Measurements from ENCODE around the gene GMCL2.

Gene GMCL2

GRCh38 chr5:178162481-178162880 is 24.7 kb downstream of the GMCL2 start:
- Histone ChIP-seq H3K4me2 (ENCODE audit: low read depth, low read length, poor library complexity, severe bottlenecking) (no peak overlapping the region), H3K9me2 (replicated peaks; ENCODE audit: insufficient read depth, low read length) (no peaks in the 10 kb centered on the region), H3K27ac (ENCODE audit: low read depth, low read length) (no peak overlapping the region), H3K27me3 (ENCODE audit: low read length) (no peaks in the 10 kb centered on the region), H2AFZ (ENCODE audit: low read depth, low read length, severe bottlenecking) (no peak overlapping the region), H4K20me1 (ENCODE audit: low read depth, low read length) (no peaks in the 10 kb centered on the region), H3K9ac (ENCODE audit: low read length) (no peak overlapping the region), H3K36me3 (ENCODE audit: low read length) (no peaks in the 10 kb centered on the region), H3K4me3 (ENCODE audit: insufficient read depth, low read length, poor library complexity, severe bottlenecking) (no peak overlapping the region), H3K9me3 (ENCODE audit: insufficient read depth, low read length) (no peaks in the 10 kb centered on the region), H3K79me2 (ENCODE audit: insufficient read depth, low read length) (no peaks in the 10 kb centered on the region), H3F3A (ENCODE audit: insufficient read depth) (no peaks in the 10 kb centered on the region)
- TF ChIP-seq EZH2phosphoT487 (conservative IDR thresholded peaks at IDR 0.05; ENCODE audit: low read length) (no peak), CTCF (IDR thresholded peaks at IDR 0.05; ENCODE audit: insufficient read depth, low read length, poor library complexity, severe bottlenecking) (no peak)

DNA sequence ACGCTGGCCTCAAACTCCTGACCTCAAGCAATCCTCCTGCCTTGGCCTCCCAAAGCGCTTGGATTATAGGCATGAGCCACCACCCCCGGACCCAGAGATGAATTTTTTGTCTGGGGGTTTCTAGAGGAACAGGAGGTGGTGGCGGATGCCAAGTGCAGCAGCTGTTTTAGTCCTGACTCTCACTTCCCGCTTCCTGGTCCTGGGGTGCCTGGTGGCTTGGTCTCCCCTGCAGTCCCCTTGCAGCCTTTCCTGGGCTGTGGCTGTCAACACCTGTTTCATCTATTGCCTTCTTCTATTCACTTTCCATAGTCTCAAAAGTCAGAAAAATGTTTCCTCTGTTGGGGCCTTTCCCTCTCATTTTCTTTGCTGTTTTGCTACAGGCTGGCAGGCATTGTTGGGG is 27.0 kb downstream of the GMCL2 start:
- H2AFZ ChIP-seq (ENCODE audit: low read depth, low read length, severe bottlenecking): no peak overlapping the region
- H3K9me2 ChIP-seq (replicated peaks; ENCODE audit: insufficient read depth, low read length): no peaks in the 10 kb centered on the region
- H3K36me3 ChIP-seq (ENCODE audit: low read length): no peaks in the 10 kb centered on the region
- H3K9ac ChIP-seq (ENCODE audit: low read length): no peak overlapping the region
- no peak overlapping the region for H3K27ac ChIP-seq (ENCODE audit: low read depth, low read length)
- H4K20me1 ChIP-seq (ENCODE audit: low read depth, low read length): no peaks in the 10 kb centered on the region
- no peak for TF ChIP-seq CTCF (IDR thresholded peaks at IDR 0.05; ENCODE audit: insufficient read depth, low read length, poor library complexity, severe bottlenecking)
- TF ChIP-seq EZH2phosphoT487 (conservative IDR thresholded peaks at IDR 0.05; ENCODE audit: low read length): no peak
- no peaks in the 10 kb centered on the region for H3K9me3 ChIP-seq (ENCODE audit: insufficient read depth, low read length)
- H3K4me2 ChIP-seq (ENCODE audit: low read depth, low read length, poor library complexity, severe bottlenecking): no peak overlapping the region
- H3K79me2 ChIP-seq (ENCODE audit: insufficient read depth, low read length): no peaks in the 10 kb centered on the region
- H3K4me3 ChIP-seq (ENCODE audit: insufficient read depth, low read length, poor library complexity, severe bottlenecking): no peak overlapping the region
- peaks cover 4% of the 10 kb centered on the region; the same call in 1 of the 2 replicates for H3F3A ChIP-seq (ENCODE audit: insufficient read depth)
- no peaks in the 10 kb centered on the region for H3K27me3 ChIP-seq (ENCODE audit: low read length)

DNA sequence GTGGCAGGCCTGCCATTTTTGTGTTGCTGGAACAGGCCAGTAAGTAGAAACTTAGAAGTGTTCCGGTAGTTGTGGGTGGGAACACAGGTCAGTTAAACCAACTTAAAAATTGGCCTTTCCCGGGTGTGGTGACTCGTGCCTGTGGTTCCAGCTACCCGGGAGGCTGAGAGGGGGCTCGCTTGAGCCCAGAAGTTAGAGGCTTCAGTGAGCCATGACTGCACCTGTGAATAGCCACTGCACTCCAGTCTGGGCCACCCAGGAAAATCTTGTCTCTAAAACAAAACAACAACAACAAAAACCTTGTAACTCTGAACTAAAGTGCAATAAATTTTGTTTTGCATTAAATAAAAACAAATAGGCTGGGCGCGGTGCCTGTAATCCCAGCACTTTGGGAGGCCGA is 32.1 kb downstream of the GMCL2 start:
- H3K36me3 ChIP-seq (ENCODE audit: low read length): no peaks in the 10 kb centered on the region
- peaks cover 14% of the 10 kb centered on the region; the same call in 1 of the 2 replicates for H3F3A ChIP-seq (ENCODE audit: insufficient read depth)
- H3K27me3 ChIP-seq (ENCODE audit: low read length): no peaks in the 10 kb centered on the region
- no peaks in the 10 kb centered on the region for H3K9me2 ChIP-seq (replicated peaks; ENCODE audit: insufficient read depth, low read length)
- H4K20me1 ChIP-seq (ENCODE audit: low read depth, low read length): no peaks in the 10 kb centered on the region
- no peak overlapping the region for H3K27ac ChIP-seq (ENCODE audit: low read depth, low read length)
- H3K4me2 ChIP-seq (ENCODE audit: low read depth, low read length, poor library complexity, severe bottlenecking): no peak overlapping the region
- peaks cover 10% of the 10 kb centered on the region for H3K79me2 ChIP-seq (ENCODE audit: insufficient read depth, low read length)
- no peak overlapping the region for H3K9ac ChIP-seq (ENCODE audit: low read length)
- no peak overlapping the region for H2AFZ ChIP-seq (ENCODE audit: low read depth, low read length, severe bottlenecking)
- H3K4me3 ChIP-seq (ENCODE audit: insufficient read depth, low read length, poor library complexity, severe bottlenecking): no peak overlapping the region
- H3K9me3 ChIP-seq (ENCODE audit: insufficient read depth, low read length): no peaks in the 10 kb centered on the region
- no peak for TF ChIP-seq CTCF (IDR thresholded peaks at IDR 0.05; ENCODE audit: insufficient read depth, low read length, poor library complexity, severe bottlenecking)
- no peak for TF ChIP-seq EZH2phosphoT487 (conservative IDR thresholded peaks at IDR 0.05; ENCODE audit: low read length)
